CD14-positive monocyte (primary cell): ENCODE data around the gene NGDN. TPM values are rescaled to one million over a fixed set of nuclear protein-coding genes. Genes with fewer than 3 reads are reported as not detected.
A peak's percentile ranks its signal among the peaks of the same experiment; 100 is the strongest.

ENCODE experiments used
- DNase-seq, 3 donors: peaks; one replicate each; pipeline ENCODE4 v3.0.0-alpha.2; 2011 to 2022
- H2AFZ ChIP-seq: 2 replicates; pipeline ENCODE4 v1.6.0; 2012; ENCODE audit warnings: mild to moderate bottlenecking, low read depth, low read length, inconsistent platforms; ENCODE audit not compliant: insufficient read depth, poor library complexity, severe bottlenecking
- H3K27ac ChIP-seq, 2 donors: 1 replicate in 1 of 2; 2 replicates in 1 of 2; pipeline ENCODE4 v1.5.1; 2012 to 2013; ENCODE audit warnings: low read length in 2 of 2, control low read depth in 1 of 2, inconsistent platforms in 1 of 2, low read depth in 1 of 2, mild to moderate bottlenecking in 1 of 2
- H3K27me3 ChIP-seq, 2 donors: one replicate each; pipeline versions ENCODE4 v1.6.0 to v1.6.1; 2011 to 2013; ENCODE audit warnings: low read length in 2 of 2; ENCODE audit not compliant: control insufficient read depth in 2 of 2, insufficient read depth in 2 of 2
- H3K36me3 ChIP-seq, 2 donors: replicated peaks in 1 of 2; 1 replicate in 1 of 2; 2 replicates in 1 of 2; pipeline versions ENCODE4 v1.5.1 to v1.6.1; 2012 to 2013; ENCODE audit warnings: low read length in 2 of 2, control low read depth in 1 of 2, inconsistent platforms in 1 of 2, mild to moderate bottlenecking in 1 of 2; ENCODE audit not compliant: insufficient read depth in 2 of 2, control insufficient read depth in 1 of 2
- H3K4me1 ChIP-seq, 2 donors: 1 replicate in 1 of 2; 2 replicates in 1 of 2; pipeline versions ENCODE4 v1.5.1 to v1.6.1; 2012 to 2013; ENCODE audit warnings: low read length in 2 of 2, control low read depth in 1 of 2, inconsistent platforms in 1 of 2, mild to moderate bottlenecking in 1 of 2, moderate library complexity in 1 of 2; ENCODE audit not compliant: insufficient read depth in 2 of 2, control insufficient read depth in 1 of 2
- H3K4me2 ChIP-seq: replicated peaks from 2 replicates; pipeline ENCODE3; 2012; ENCODE audit warnings: low read length, moderate library complexity, mild to moderate bottlenecking; ENCODE audit not compliant: poor library complexity, severe bottlenecking; ENCODE audit errors: extremely low read depth
- H3K4me3 ChIP-seq, 3 experiments: fragments of 200-600 bp in 1 of 3; sonication (generic) in 1 of 3; replicated peaks in 1 of 3; 1 replicate in 2 of 3; 2 replicates in 1 of 3; pipeline ENCODE4 v1.5.1; 2011 to 2013; ENCODE audit warnings: low read length in 3 of 3, mild to moderate bottlenecking in 3 of 3, control low read depth in 2 of 3, low read depth in 2 of 3, inconsistent platforms in 1 of 3, moderate library complexity in 1 of 3
- H3K79me2 ChIP-seq: 2 replicates; pipeline ENCODE4 v1.6.0; 2012; ENCODE audit warnings: mild to moderate bottlenecking, control low read depth, inconsistent platforms, low read length, moderate library complexity; ENCODE audit not compliant: insufficient read depth
- H3K9ac ChIP-seq: 2 replicates; pipeline ENCODE4 v1.6.0; 2017; ENCODE audit warnings: low read length, mild to moderate bottlenecking; ENCODE audit not compliant: insufficient read depth, poor library complexity, severe bottlenecking
- H3K9me3 ChIP-seq, 2 donors: replicated peaks in 1 of 2; 1 replicate in 1 of 2; 2 replicates in 1 of 2; pipeline versions ENCODE4 v1.5.1 to v1.6.1; 2012 to 2013; ENCODE audit warnings: low read length in 2 of 2, control low read depth in 1 of 2; ENCODE audit not compliant: control insufficient read depth in 1 of 2, insufficient read depth in 1 of 2
- H4K20me1 ChIP-seq: 2 replicates; pipeline ENCODE4 v1.6.0; 2012; ENCODE audit warnings: mild to moderate bottlenecking, low read length, control low read depth, moderate library complexity; ENCODE audit not compliant: insufficient read depth
- H3K27ac Mint-ChIP-seq, 7 donors: one replicate each; pipeline ENCODE4 v1.8.0; 2020; ENCODE audit warnings: mild to moderate bottlenecking in 7 of 7, mixed read lengths in 7 of 7, moderate library complexity in 6 of 7, inconsistent platforms in 2 of 7
- H3K27me3 Mint-ChIP-seq, 3 donors: one replicate each; pipeline ENCODE4 v1.8.0; 2021 to 2022; ENCODE audit warnings: low read depth in 3 of 3, mild to moderate bottlenecking in 3 of 3, mixed read lengths in 3 of 3, moderate library complexity in 3 of 3, inconsistent platforms in 1 of 3
- H3K36me3 Mint-ChIP-seq, 2 donors: one replicate each; pipeline ENCODE4 v1.8.0; 2020; ENCODE audit warnings: mixed read lengths in 2 of 2, inconsistent platforms in 1 of 2, mild to moderate bottlenecking in 1 of 2
- H3K4me1 Mint-ChIP-seq: one replicate; pipeline ENCODE4 v1.8.0; 2020; ENCODE audit warnings: mild to moderate bottlenecking, mixed read lengths
- H3K4me3 Mint-ChIP-seq, 2 donors: one replicate each; pipeline ENCODE4 v1.8.0; 2020; ENCODE audit warnings: mild to moderate bottlenecking in 2 of 2, mixed read lengths in 2 of 2, moderate library complexity in 1 of 2
- H3K9me3 Mint-ChIP-seq, 7 donors: one replicate each; pipeline ENCODE4 v1.8.0; 2020 to 2022; ENCODE audit warnings: mixed read lengths in 7 of 7, mild to moderate bottlenecking in 6 of 7, moderate library complexity in 6 of 7, inconsistent platforms in 2 of 7
- WGBS: methylation state at CpG from one replicate; pipeline ENCODE4 v1.1.5; 2013; ENCODE audit warnings: missing lambda C conversion rate; ENCODE audit not compliant: insufficient coverage; 5-methylcytosine and 5-hydroxymethylcytosine counted together
- intact Hi-C, 2 donors: fragments of 100-400 bp; cut with micrococcal nuclease; formaldehyde crosslinking; loops; one replicate each; pipeline versions ENCODE4 v1.15.0 to v1.15.1; 2023
- polyA plus RNA-seq, 3 donors: library from polyadenylated mRNA; depleted of rRNA in 1 of 3; unstranded in 2 of 3; stranded (reverse) in 1 of 3; fragments of 300-500 nt in 2 of 3; fragments of >200 nt in 1 of 3; fragmentation: Illumina TruSeq in 2 of 3; gene quantifications; 1 replicate in 2 of 3; 2 replicates in 1 of 3; pipeline ENCODE4 v1.2.3, GENCODE V29; 2012 to 2021
- TF ChIP-seq, protein P1 (sequence below): fragments of 200-600 bp; IDR thresholded peaks from one replicate; pipeline ENCODE4 v1.8.0; 2022; ENCODE audit warnings: antibody characterized with exemption, mild to moderate bottlenecking

The NGDN gene
- polyA plus RNA-seq, 3 donors = 22.7 to 44.5 (median 26.8) TPM

DNA sequence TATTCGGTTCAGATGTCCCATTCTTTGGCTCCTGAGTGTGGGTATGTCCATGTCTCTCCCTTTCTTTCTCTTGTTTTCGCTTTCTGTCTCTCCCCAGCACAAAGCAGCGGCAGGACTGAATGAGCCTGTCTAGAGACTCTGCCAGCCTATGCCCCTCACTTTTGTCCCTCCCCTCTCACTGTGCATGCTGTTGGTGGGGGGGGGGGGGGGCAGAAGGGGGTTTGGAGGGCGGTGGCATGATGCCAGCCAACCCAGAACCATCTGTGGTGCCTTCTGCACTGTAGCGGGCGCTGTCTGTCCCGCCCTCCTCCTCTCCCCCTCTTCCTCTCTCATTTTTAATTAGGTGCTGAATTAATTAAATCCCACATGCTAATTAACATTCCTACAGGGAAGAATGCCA, 17.7 kb downstream of the NGDN start:
- H3K36me3 ChIP-seq = peaks cover 2 to 36% of the 10 kb centered on the region in 2 donors
- H3K27ac ChIP-seq = no peak overlapping the region
- Mint-ChIP-seq H3K4me1 (no peaks in the 10 kb centered on the region), H3K27ac (no peak overlapping the region), H3K9me3 (no peaks in the 10 kb centered on the region), H3K36me3 (peaks cover 20 to 23% of the 10 kb centered on the region in 2 donors), H3K27me3 (peaks cover 0 to 2% (median 0%) of the 10 kb centered on the region in 3 donors), H3K4me3 (no peak overlapping the region)
- H3K27me3 ChIP-seq = no peaks in the 10 kb centered on the region
- TF ChIP-seq, protein P1, sequence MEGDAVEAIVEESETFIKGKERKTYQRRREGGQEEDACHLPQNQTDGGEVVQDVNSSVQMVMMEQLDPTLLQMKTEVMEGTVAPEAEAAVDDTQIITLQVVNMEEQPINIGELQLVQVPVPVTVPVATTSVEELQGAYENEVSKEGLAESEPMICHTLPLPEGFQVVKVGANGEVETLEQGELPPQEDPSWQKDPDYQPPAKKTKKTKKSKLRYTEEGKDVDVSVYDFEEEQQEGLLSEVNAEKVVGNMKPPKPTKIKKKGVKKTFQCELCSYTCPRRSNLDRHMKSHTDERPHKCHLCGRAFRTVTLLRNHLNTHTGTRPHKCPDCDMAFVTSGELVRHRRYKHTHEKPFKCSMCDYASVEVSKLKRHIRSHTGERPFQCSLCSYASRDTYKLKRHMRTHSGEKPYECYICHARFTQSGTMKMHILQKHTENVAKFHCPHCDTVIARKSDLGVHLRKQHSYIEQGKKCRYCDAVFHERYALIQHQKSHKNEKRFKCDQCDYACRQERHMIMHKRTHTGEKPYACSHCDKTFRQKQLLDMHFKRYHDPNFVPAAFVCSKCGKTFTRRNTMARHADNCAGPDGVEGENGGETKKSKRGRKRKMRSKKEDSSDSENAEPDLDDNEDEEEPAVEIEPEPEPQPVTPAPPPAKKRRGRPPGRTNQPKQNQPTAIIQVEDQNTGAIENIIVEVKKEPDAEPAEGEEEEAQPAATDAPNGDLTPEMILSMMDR = no peak
- no peak overlapping the region for H2AFZ ChIP-seq
- H3K4me3 ChIP-seq = no peak overlapping the region
- H3K4me1 ChIP-seq = no peaks in the 10 kb centered on the region
- DNase-seq = no peak
- intact Hi-C loops = no loop called here
- no peaks in the 10 kb centered on the region for H3K9me3 ChIP-seq
- no peak overlapping the region for H3K4me2 ChIP-seq
- no peak overlapping the region for H3K9ac ChIP-seq
- no peaks in the 10 kb centered on the region for H4K20me1 ChIP-seq
- WGBS = no CpG with 5 or more reads among the region's 7 CpGs
- H3K79me2 ChIP-seq = no peaks in the 10 kb centered on the region

DNA sequence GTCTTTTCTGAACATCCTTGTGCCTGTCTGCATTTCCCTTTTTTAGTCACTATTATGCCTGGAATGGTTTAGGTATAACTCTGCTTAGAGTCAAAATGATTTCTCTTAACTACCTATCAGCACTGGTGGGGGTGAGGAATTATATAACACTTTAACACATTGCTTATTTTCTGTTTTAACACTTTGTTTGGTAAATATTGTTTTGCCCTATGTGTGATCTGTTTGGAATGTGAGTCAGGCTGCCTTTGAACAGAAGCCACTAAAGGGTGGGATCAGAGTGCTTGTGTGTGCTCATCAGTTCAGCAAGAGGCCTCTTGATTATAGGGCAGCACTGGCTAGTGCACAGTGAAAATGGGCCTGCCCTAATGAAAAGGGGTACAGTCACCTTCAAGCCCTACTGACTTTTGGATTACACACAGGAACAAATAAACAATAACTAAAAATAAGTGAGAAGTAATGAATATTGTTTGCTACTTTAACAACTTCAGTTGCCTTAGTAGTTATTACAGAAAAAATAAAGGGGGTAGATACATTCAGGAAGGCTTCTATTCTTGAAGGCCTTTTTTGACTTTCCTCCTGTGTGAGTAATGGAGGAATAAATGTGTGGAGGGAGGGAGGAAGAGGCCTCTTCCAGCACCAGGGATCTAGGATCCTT, 23.2 kb downstream of the NGDN start:
- Mint-ChIP-seq H3K9me3 (no peaks in the 10 kb centered on the region), H3K27me3 (no peaks in the 10 kb centered on the region), H3K4me1 (peaks cover 6% of the 10 kb centered on the region), H3K27ac (peak overlapping the region in 1 of 7 donors; percentile 45), H3K4me3 (no peak overlapping the region), H3K36me3 (peaks cover 5 to 6% of the 10 kb centered on the region in 2 donors)
- Histone ChIP-seq H3K9me3 (no peaks in the 10 kb centered on the region), H4K20me1 (no peaks in the 10 kb centered on the region), H3K27me3 (no peaks in the 10 kb centered on the region), H2AFZ (no peak overlapping the region), H3K27ac (no peak overlapping the region), H3K36me3 (peaks cover 0 to 11% of the 10 kb centered on the region in 2 donors), H3K9ac (no peak overlapping the region), H3K4me2 (no peak overlapping the region), H3K79me2 (no peaks in the 10 kb centered on the region), H3K4me1 (no peaks in the 10 kb centered on the region), H3K4me3 (no peak overlapping the region)
- no peak for DNase-seq
- intact Hi-C loops = no loop called here
- TF ChIP-seq, protein P1 = no peak
